Neural progenitor cell (in vitro differentiated cells): ENCODE measurements around the gene SPTB. TPM values are rescaled to one million over a fixed set of nuclear protein-coding genes. Genes with fewer than 3 reads are reported as not detected.
A peak's percentile ranks its signal among the peaks of the same experiment; 100 is the strongest.

Source experiments
- DNase-seq: peaks from one replicate; pipeline ENCODE4 v3.0.0-alpha.2; 2016; ENCODE audit warnings: low spot score
- H2AFZ ChIP-seq: fragments of 200-600 bp; sonication (generic); replicated peaks from 2 replicates; pipeline ENCODE4 v1.6.1; 2016; ENCODE audit warnings: antibody characterized with exemption
- H3F3A ChIP-seq: fragments of 200-600 bp; sonication (generic); 2 replicates; pipeline ENCODE4 v1.6.1; 2016; ENCODE audit warnings: antibody characterized with exemption, low read depth
- H3K27ac ChIP-seq: fragments of 200-600 bp; sonication (generic); 2 replicates; pipeline ENCODE4 v1.5.1; 2016; ENCODE audit warnings: mild to moderate bottlenecking
- H3K27me3 ChIP-seq: fragments of 200-600 bp; sonication (generic); 2 replicates; pipeline ENCODE4 v1.6.1; 2016; ENCODE audit warnings: mild to moderate bottlenecking, moderate library complexity
- H3K36me3 ChIP-seq: fragments of 200-600 bp; sonication (generic); 2 replicates; pipeline ENCODE4 v1.5.1; 2016
- H3K4me1 ChIP-seq: fragments of 200-600 bp; sonication (generic); 2 replicates; pipeline ENCODE4 v1.6.1; 2016; ENCODE audit warnings: mixed run types
- H3K4me2 ChIP-seq: fragments of 200-600 bp; sonication (generic); 2 replicates; pipeline ENCODE4 v1.6.1; 2016
- H3K4me3 ChIP-seq: fragments of 200-600 bp; sonication (generic); 2 replicates; pipeline ENCODE4 v1.5.1; 2016
- H3K79me2 ChIP-seq: fragments of 200-600 bp; sonication (generic); 2 replicates; pipeline ENCODE4 v1.6.1; 2016; ENCODE audit warnings: low read depth
- H3K9ac ChIP-seq: fragments of 200-600 bp; sonication (generic); 2 replicates; pipeline ENCODE4 v1.6.1; 2016
- H3K9me3 ChIP-seq: fragments of 200-600 bp; sonication (generic); 2 replicates; pipeline ENCODE4 v1.5.1; 2016; ENCODE audit warnings: low read depth
- H4K20me1 ChIP-seq: fragments of 200-600 bp; sonication (generic); 2 replicates; pipeline ENCODE4 v1.6.1; 2016; ENCODE audit warnings: low read depth
- H3K27ac Mint-ChIP-seq: 3 replicates; pipeline ENCODE4 v1.8.0; 2021; ENCODE audit warnings: mixed read lengths
- H3K27me3 Mint-ChIP-seq: 2 replicates; pipeline ENCODE4 v1.8.0; 2022; ENCODE audit warnings: low read depth, mild to moderate bottlenecking, inconsistent platforms, moderate library complexity, mixed read lengths; ENCODE audit not compliant: insufficient read depth
- H3K36me3 Mint-ChIP-seq: 3 replicates; pipeline ENCODE4 v1.8.0; 2021; ENCODE audit warnings: mixed read lengths
- H3K4me1 Mint-ChIP-seq: 3 replicates; pipeline ENCODE4 v1.8.0; 2021; ENCODE audit warnings: mixed read lengths
- H3K4me3 Mint-ChIP-seq: 3 replicates; pipeline ENCODE4 v1.8.0; 2021; ENCODE audit warnings: mild to moderate bottlenecking, moderate library complexity, mixed read lengths
- H3K9me3 Mint-ChIP-seq: 3 replicates; pipeline ENCODE4 v1.8.0; 2020; ENCODE audit warnings: mixed read lengths
- CTCF ChIP-seq: fragments of 200-600 bp; sonication (generic); IDR thresholded peaks from 2 replicates; pipeline ENCODE4 v1.5.1; 2017; ENCODE audit warnings: antibody characterized with exemption, mild to moderate bottlenecking
- EZH2 ChIP-seq: fragments of 200-600 bp; sonication (generic); IDR thresholded peaks from 2 replicates; pipeline ENCODE4 v1.6.1; 2017; ENCODE audit warnings: antibody characterized with exemption, mild to moderate bottlenecking, moderate library complexity
- EZH2phosphoT487 ChIP-seq: fragments of 200-600 bp; sonication (generic); IDR thresholded peaks from 2 replicates; pipeline ENCODE4 v1.6.1; 2017; ENCODE audit warnings: antibody characterized with exemption
- total RNA-seq: library from RNA; depleted of rRNA; stranded (reverse); fragments of >200 nt; gene quantifications from 2 replicates; pipeline ENCODE4 v1.2.3, GENCODE V29; 2015; ENCODE audit warnings: low replicate concordance

Gene SPTB
- total RNA-seq, 1 donor from 2014 or later, result 0.09 TPM

- no peak overlapping the region for H3K4me2 ChIP-seq
- no peaks in the 10 kb centered on the region for H3F3A ChIP-seq
These were observed 53.4 kb downstream of the SPTB start for GRCh38 chr14:64826333-64826732.

GRCh38 chr14:64825509-64825908 is 54.2 kb downstream of the SPTB start:
- Histone ChIP-seq H3F3A (no peaks in the 10 kb centered on the region), H3K4me2 (no peak overlapping the region), H3K4me1 (no peaks in the 10 kb centered on the region), H3K27ac (no peak overlapping the region), H4K20me1 (no peaks in the 10 kb centered on the region), H2AFZ (peak overlapping the region; percentile 8), H3K4me3 (no peak overlapping the region), H3K27me3 (peaks cover 8% of the 10 kb centered on the region), H3K9me3 (no peaks in the 10 kb centered on the region), H3K79me2 (no peaks in the 10 kb centered on the region), H3K9ac (no peak overlapping the region), H3K36me3 (no peaks in the 10 kb centered on the region)
- no peak for DNase-seq
- Mint-ChIP-seq H3K4me1 (peaks cover 14% of the 10 kb centered on the region), H3K36me3 (no peaks in the 10 kb centered on the region), H3K9me3 (no peaks in the 10 kb centered on the region), H3K27ac (no peak overlapping the region), H3K27me3 (peaks cover 28% of the 10 kb centered on the region), H3K4me3 (no peak overlapping the region)
- TF ChIP-seq EZH2phosphoT487 (no peak), CTCF (no peak), EZH2 (no peak)

More at GRCh38 chr14:64826333-64826732, 53.4 kb downstream of the SPTB start:
- Mint-ChIP-seq H3K4me3 (no peak overlapping the region), H3K4me1 (peaks cover 14% of the 10 kb centered on the region), H3K27ac (no peak overlapping the region), H3K27me3 (peaks cover 23% of the 10 kb centered on the region), H3K9me3 (no peaks in the 10 kb centered on the region), H3K36me3 (no peaks in the 10 kb centered on the region)
- Histone ChIP-seq H3K27me3 (peaks cover 8% of the 10 kb centered on the region), H2AFZ (no peak overlapping the region), H3K79me2 (no peaks in the 10 kb centered on the region), H4K20me1 (no peaks in the 10 kb centered on the region), H3K4me1 (no peaks in the 10 kb centered on the region), H3K9ac (no peak overlapping the region), H3K27ac (no peak overlapping the region), H3K36me3 (no peaks in the 10 kb centered on the region), H3K4me3 (no peak overlapping the region), H3K9me3 (no peaks in the 10 kb centered on the region)
- no peak for DNase-seq
- no peak for TF ChIP-seq EZH2
- no peak for TF ChIP-seq EZH2phosphoT487
- TF ChIP-seq CTCF, result no peak

- H2AFZ ChIP-seq, result no peak overlapping the region
- no peak overlapping the region for H3K4me2 ChIP-seq
- H3K27ac Mint-ChIP-seq, result no peak overlapping the region
- no peaks in the 10 kb centered on the region for H3K79me2 ChIP-seq
- peaks cover 8% of the 10 kb centered on the region for H3K27me3 ChIP-seq
- H3K4me1 Mint-ChIP-seq, result peaks cover 14% of the 10 kb centered on the region
- H3K4me1 ChIP-seq, result no peaks in the 10 kb centered on the region
- H3K4me3 Mint-ChIP-seq, result no peak overlapping the region
- H3F3A ChIP-seq, result no peaks in the 10 kb centered on the region
- TF ChIP-seq CTCF (no peak), EZH2 (no peak), EZH2phosphoT487 (no peak)
- H3K4me3 ChIP-seq, result no peak overlapping the region
- no peak overlapping the region for H3K27ac ChIP-seq
- no peaks in the 10 kb centered on the region for H3K36me3 Mint-ChIP-seq
- no peak for DNase-seq
- H3K36me3 ChIP-seq, result no peaks in the 10 kb centered on the region
- H3K9me3 Mint-ChIP-seq, result no peaks in the 10 kb centered on the region
- no peaks in the 10 kb centered on the region for H3K9me3 ChIP-seq
- no peak overlapping the region for H3K9ac ChIP-seq
- H4K20me1 ChIP-seq, result no peaks in the 10 kb centered on the region
- peaks cover 27% of the 10 kb centered on the region for H3K27me3 Mint-ChIP-seq
These were observed 54.7 kb downstream of the SPTB start for GRCh38 chr14:64825006-64825405.
